ENCODE measurements around the gene CEP170B. TPM values are rescaled to one million over a fixed set of nuclear protein-coding genes. Genes with fewer than 3 reads are reported as not detected.

Gene CEP170B
- total and polyA plus RNA-seq, 8 donors: 9.6 to 483 (median 29.1) TPM

DNA sequence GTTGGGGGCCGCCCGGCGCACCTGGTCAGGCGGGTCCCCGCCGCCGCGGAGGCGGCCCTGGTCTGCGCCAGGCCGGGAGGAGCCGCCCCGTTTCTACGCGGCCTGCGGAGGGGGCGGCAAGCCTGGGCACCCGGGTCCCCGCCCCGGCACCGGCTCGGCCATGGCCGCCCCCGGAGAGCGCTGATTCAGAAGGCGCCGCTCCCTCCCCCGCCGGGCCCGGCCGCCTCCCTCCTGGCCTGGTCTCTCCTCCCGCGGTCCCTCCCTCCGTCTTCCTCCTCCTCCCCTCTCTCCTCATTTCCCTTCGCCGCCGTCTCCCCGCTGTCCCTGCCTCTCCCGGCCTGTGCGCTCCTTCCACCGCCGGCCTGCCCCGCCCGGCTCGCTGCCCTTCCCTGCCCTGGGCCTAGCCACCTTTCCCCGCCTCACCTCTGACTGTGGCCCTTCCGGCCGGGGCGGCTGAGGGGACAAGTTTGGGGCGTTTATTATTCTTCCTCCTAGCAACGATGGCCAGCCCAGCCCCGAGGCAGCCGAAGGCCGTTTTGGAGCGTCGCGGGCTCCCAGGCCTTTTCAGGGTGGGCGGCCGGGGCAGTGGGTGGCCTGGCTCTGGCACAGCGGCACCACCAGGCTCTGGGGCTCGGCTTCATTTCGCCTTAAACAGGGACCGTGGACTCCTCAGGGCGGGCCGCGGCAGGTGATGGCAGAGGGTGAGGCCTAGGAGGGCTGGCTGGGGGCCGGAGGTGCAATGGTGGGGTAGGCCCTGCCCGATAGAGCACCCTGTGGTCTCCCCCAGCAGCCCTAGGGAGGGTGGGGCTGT, 768 bp downstream of the CEP170B start:
- Histone ChIP-seq H3K4me3 (peak overlapping the region; percentile 70 to 90 (median 79)), H3K27ac (peak overlapping the region; percentile 82 to 98 (median 91)), H3K9me3 (no peaks in the 10 kb centered on the region), H3K36me3 (peaks cover 0 to 23% (median 17%) of the 10 kb centered on the region in 4 donors), H3K27me3 (peaks cover 0 to 34% (median 14%) of the 10 kb centered on the region in 3 donors), H3K4me1 (peaks cover 23 to 52% (median 39%) of the 10 kb centered on the region in 4 donors)
- TF ChIP-seq, protein P1, sequence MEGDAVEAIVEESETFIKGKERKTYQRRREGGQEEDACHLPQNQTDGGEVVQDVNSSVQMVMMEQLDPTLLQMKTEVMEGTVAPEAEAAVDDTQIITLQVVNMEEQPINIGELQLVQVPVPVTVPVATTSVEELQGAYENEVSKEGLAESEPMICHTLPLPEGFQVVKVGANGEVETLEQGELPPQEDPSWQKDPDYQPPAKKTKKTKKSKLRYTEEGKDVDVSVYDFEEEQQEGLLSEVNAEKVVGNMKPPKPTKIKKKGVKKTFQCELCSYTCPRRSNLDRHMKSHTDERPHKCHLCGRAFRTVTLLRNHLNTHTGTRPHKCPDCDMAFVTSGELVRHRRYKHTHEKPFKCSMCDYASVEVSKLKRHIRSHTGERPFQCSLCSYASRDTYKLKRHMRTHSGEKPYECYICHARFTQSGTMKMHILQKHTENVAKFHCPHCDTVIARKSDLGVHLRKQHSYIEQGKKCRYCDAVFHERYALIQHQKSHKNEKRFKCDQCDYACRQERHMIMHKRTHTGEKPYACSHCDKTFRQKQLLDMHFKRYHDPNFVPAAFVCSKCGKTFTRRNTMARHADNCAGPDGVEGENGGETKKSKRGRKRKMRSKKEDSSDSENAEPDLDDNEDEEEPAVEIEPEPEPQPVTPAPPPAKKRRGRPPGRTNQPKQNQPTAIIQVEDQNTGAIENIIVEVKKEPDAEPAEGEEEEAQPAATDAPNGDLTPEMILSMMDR (IDR thresholded peaks at IDR 0.05): no peak
- no peak for TF ChIP-seq POLR2A (IDR thresholded peaks at IDR 0.05)
- no peak for TF ChIP-seq EP300 (IDR thresholded peaks at IDR 0.05)
- TF ChIP-seq POLR2AphosphoS5 (IDR thresholded peaks at IDR 0.05): peak in 1 of 3 donors; percentile 48
- 2 to 9% (median 7%) methylated on average over 25 to 68 of the region's 68 CpGs for WGBS, 5 donors
- intact Hi-C loops (cut with DNase I; ENCODE audit: low total_unique reads): no loop called here
- peak; percentile 78 to 86 for DNase-seq

GRCh38 chr14:104866451-104867370, 1.6 kb downstream of the CEP170B start:
- peaks cover 23 to 60% (median 39%) of the 10 kb centered on the region in 4 donors for H3K4me1 ChIP-seq
- no peak for DNase-seq
- H3K36me3 ChIP-seq: peaks cover 0 to 23% (median 17%) of the 10 kb centered on the region in 4 donors
- WGBS, 5 donors: 62 to 74% (median 72%) methylated on average over 10 to 12 of the region's 12 CpGs
- H3K27me3 ChIP-seq: peaks cover 0 to 34% (median 14%) of the 10 kb centered on the region in 3 donors
- TF ChIP-seq POLR2A (IDR thresholded peaks at IDR 0.05) (no peak), EP300 (IDR thresholded peaks at IDR 0.05) (no peak), POLR2AphosphoS5 (IDR thresholded peaks at IDR 0.05) (no peak)
- TF ChIP-seq, protein P1 (IDR thresholded peaks at IDR 0.05): no peak
- H3K27ac ChIP-seq: peak overlapping the region; percentile 82 to 98 (median 91)
- peak overlapping the region; percentile 70 to 90 (median 79) for H3K4me3 ChIP-seq
- intact Hi-C loops (cut with DNase I; ENCODE audit: low total_unique reads): no loop called here
- H3K9me3 ChIP-seq: no peaks in the 10 kb centered on the region

GRCh38 chr14:104867371-104868059, 2.4 kb downstream of the CEP170B start:
- DNase-seq: no peak
- intact Hi-C loops (cut with DNase I; ENCODE audit: low total_unique reads): no loop called here
- no peak overlapping the region for H3K27ac ChIP-seq
- peaks cover 23 to 65% (median 42%) of the 10 kb centered on the region in 4 donors for H3K4me1 ChIP-seq
- peaks cover 0 to 34% (median 14%) of the 10 kb centered on the region in 3 donors for H3K27me3 ChIP-seq
- no peaks in the 10 kb centered on the region for H3K9me3 ChIP-seq
- 74 to 88% (median 86%) methylated on average over 5 to 6 of the region's 6 CpGs for WGBS, 5 donors
- peak overlapping the region in 1 of 4 donors; percentile 70 for H3K4me3 ChIP-seq
- TF ChIP-seq POLR2A (IDR thresholded peaks at IDR 0.05) (no peak), POLR2AphosphoS5 (IDR thresholded peaks at IDR 0.05) (no peak)
- TF ChIP-seq, protein P1 (IDR thresholded peaks at IDR 0.05): no peak
- peaks cover 0 to 23% (median 17%) of the 10 kb centered on the region in 4 donors for H3K36me3 ChIP-seq
